ENCODE results near the gene BPIFA3.
"Not testable (repeated sequence)": the region's sequence is repeated elsewhere in the genome, so short reads cannot be mapped to it uniquely, and the experiment has no call there.

Gene BPIFA3

DNA sequence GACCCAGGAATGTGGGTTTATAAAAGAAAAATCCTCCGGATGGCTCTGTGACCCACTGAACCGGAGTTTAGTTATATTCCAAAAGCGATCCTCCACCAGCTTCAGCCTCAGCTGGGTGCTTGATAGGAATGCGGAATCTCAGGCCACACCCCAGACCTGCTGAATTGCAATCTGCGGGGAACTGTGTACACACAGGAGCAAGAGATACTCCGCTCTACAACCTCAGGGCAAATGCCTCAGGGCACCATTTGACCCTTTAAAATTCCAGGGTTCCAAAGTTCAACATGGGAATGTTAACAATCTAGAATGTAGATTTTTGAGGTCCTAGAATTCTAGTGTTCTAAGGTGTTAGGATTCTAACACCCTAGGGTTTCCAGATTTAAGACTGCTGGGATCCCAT lies 38.4 kb upstream of the BPIFA3 start:
- no peak for DNase-seq (ENCODE audit: low read depth in 2 of 2)
- TF ChIP-seq, protein P1, sequence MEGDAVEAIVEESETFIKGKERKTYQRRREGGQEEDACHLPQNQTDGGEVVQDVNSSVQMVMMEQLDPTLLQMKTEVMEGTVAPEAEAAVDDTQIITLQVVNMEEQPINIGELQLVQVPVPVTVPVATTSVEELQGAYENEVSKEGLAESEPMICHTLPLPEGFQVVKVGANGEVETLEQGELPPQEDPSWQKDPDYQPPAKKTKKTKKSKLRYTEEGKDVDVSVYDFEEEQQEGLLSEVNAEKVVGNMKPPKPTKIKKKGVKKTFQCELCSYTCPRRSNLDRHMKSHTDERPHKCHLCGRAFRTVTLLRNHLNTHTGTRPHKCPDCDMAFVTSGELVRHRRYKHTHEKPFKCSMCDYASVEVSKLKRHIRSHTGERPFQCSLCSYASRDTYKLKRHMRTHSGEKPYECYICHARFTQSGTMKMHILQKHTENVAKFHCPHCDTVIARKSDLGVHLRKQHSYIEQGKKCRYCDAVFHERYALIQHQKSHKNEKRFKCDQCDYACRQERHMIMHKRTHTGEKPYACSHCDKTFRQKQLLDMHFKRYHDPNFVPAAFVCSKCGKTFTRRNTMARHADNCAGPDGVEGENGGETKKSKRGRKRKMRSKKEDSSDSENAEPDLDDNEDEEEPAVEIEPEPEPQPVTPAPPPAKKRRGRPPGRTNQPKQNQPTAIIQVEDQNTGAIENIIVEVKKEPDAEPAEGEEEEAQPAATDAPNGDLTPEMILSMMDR (IDR thresholded peaks at IDR 0.05; ENCODE audit: low read depth, low read length), result no peak
- H3K4me3 ChIP-seq (replicated peaks in 1 of 2; ENCODE audit: low read depth in 2 of 2, low read length in 2 of 2), result no peak overlapping the region

DNA sequence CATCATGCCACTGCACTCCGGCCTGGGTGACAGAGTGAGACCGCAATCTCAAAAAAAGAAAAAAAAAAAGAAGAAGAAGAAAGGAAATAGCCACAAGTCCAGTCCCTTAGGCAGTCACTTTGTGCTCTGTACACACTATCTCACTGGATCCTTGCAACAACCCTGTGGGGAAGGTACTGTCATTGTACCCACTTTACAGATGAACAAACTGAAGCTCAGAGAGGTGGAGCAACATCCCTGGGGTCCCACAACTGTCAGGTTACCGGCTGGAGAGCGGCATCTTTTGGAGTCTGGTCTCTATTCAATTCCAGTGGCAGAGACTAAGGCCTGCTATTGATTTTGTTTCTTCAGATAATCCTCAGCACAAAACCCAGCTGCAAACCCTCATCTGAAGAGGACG lies 37.0 kb upstream of the BPIFA3 start:
- TF ChIP-seq, protein P1 (IDR thresholded peaks at IDR 0.05; ENCODE audit: low read depth, low read length), result no peak
- DNase-seq (ENCODE audit: low read depth in 2 of 2), result no peak
- H3K4me3 ChIP-seq (replicated peaks in 1 of 2; ENCODE audit: low read depth in 2 of 2, low read length in 2 of 2), result no peak overlapping the region

DNA sequence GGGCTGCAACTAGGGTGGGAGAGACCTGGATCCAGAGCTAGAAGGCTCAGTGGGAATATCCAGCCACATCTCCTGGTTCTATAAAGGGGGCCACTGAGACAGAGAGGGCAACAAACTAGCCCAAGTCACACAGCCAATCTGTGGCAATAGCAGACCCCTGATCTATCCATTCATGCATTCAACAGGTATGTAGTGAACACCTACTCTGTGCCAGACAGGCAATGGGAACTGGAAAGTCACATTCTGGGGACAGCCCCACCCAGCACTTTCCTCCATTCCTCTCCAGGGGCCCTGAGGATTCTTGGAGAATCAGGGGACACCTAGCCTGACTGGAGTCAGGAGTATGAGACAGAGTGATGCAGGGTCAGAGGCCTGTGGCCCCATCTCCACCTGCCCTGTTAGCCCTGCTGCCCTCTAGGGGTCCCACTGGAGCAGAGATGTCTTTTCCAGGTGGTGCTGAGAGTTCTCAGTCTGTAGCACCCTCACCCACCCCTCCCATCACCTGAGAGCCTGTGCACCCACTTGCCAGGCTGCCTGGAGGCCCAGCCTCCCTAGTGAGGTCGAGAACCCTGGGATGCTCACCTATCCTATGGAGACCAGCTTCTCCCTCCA lies 35.6 kb upstream of the BPIFA3 start:
- TF ChIP-seq, protein P1 (IDR thresholded peaks at IDR 0.05; ENCODE audit: low read depth, low read length), result no peak
- DNase-seq (ENCODE audit: low read depth in 2 of 2), result no peak
- no peak overlapping the region for H3K4me3 ChIP-seq (replicated peaks in 1 of 2; ENCODE audit: low read depth in 2 of 2, low read length in 2 of 2)

DNA sequence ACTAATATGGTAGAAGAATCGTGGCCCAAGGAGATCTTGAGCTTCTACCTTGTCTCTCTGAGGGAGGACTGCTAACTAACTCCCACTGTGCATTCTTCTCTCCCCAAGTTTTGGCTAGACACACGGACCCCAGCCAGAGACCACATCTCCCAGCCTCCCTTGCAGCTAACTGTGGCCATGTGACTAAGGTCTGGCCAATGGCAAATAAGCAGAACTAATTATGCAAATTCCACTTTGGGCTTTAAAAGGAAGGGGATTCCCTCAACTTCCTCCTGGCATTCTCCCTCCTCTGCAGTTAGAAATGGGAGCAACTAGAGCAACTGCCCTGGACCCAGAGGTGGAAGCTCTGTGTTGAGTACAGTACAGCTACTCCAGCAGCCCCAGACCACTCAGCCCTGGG lies 33.8 kb upstream of the BPIFA3 start:
- TF ChIP-seq, protein P1 (IDR thresholded peaks at IDR 0.05; ENCODE audit: low read depth, low read length), result no peak
- no peak for DNase-seq (ENCODE audit: low read depth in 2 of 2)
- no peak overlapping the region for H3K4me3 ChIP-seq (replicated peaks in 1 of 2; ENCODE audit: low read depth in 2 of 2, low read length in 2 of 2)

DNA sequence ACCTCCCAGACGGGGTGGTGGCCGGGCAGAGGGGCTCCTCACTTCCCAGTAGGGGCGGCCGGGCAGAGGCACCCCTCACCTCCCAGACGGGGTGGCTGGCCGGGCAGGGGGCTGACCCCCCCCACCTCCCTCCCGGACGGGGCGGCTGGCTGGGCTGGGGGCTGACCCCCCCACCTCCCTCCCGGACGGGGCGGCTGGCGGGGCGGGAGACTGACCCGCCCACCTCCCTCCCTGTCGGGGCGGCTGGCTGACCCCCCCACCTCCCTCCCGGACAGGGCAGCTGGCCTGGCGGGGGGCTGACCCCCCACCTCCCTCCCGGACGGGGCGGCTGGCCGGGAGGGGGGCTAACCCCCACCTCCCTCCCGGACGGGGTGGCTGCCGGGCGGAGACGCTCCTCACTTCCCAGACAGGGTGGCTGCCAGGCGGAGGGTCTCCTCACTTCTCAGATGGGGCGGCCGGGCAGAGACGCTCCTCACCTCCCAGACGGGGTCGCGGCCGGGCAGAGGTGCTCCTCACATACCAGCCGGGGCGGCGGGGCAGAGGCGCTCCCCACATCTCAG lies 32.0 kb upstream of the BPIFA3 start:
- H3K4me3 ChIP-seq (replicated peaks in 1 of 2; ENCODE audit: low read depth in 2 of 2, low read length in 2 of 2); DNase-seq (ENCODE audit: low read depth in 2 of 2): not testable (repeated sequence)

DNA sequence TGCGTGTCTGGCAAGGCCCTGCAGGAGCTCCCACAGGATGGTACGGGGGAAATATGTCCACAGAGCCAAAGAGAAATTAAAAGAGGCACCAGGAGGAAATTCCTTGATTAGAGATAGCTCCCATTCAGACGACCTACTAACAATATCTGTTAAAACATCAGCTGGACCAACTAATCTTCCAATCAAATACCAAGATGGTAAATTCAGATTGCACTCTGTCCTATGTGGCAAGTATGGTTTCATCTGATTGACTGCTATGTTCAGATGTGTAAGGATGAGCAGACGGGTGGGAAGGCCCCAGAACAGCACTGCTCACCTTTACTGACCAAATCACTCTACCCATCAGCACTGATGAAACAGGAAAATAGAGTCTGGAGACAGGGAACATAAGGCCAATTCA lies 29.7 kb upstream of the BPIFA3 start:
- H3K4me3 ChIP-seq (replicated peaks in 1 of 2; ENCODE audit: low read depth in 2 of 2, low read length in 2 of 2), result no peak overlapping the region
- TF ChIP-seq, protein P1 (IDR thresholded peaks at IDR 0.05; ENCODE audit: low read depth, low read length), result no peak
- no peak for DNase-seq (ENCODE audit: low read depth in 2 of 2)

DNA sequence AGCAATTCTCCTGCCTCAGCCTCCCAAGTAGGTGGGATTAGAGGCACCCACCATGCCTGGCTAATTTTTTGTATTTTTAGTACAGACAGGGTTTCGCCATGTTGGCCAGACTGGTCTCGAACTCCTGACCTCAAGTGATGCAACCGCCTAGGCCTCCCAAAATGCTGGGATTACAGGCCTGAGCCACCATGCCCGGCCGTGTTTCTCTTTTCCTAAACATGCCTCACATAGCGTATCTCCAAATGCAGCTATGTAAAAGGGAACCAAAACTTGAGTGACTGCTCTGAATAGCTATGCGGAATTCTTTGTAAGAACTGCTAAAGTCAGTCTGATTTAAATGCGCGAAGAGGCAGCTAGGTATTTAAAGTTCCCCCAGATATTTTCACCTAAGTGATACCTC lies 28.7 kb upstream of the BPIFA3 start:
- H3K4me3 ChIP-seq (replicated peaks in 1 of 2; ENCODE audit: low read depth in 2 of 2, low read length in 2 of 2), result no peak overlapping the region
- no peak for DNase-seq (ENCODE audit: low read depth in 2 of 2)
- TF ChIP-seq, protein P1 (IDR thresholded peaks at IDR 0.05; ENCODE audit: low read depth, low read length), result no peak
